HEK293 (cell line): ENCODE measurements around the gene MUTYH.
"Not testable (repeated sequence)": the region's sequence is repeated elsewhere in the genome, so short reads cannot be mapped to it uniquely, and the experiment has no call there.

Source experiments
- CTCF ChIP-seq: fragments of 450-650 bp; formaldehyde crosslinking; IDR thresholded peaks from 2 replicates; pipeline ENCODE4 v1.5.1; 2016; ENCODE audit warnings: missing biosample characterization, missing genetic modification characterization
- ZNF292 ChIP-seq: fragments of 450-650 bp; formaldehyde crosslinking; IDR thresholded peaks from 2 replicates; pipeline ENCODE4 v1.5.1; 2016; ENCODE audit warnings: low read depth, missing biosample characterization, missing genetic modification characterization, borderline replicate concordance
- ZNF555 ChIP-seq: fragments of 450-650 bp; formaldehyde crosslinking; conservative IDR thresholded peaks from 2 replicates; pipeline ENCODE4 v1.5.1; 2017; ENCODE audit warnings: missing biosample characterization, mild to moderate bottlenecking, missing genetic modification characterization, inconsistent platforms
- TF ChIP-seq, protein P1 (sequence below): fragments of 450-650 bp; formaldehyde crosslinking; optimal IDR thresholded peaks from 2 replicates; pipeline ENCODE3; 2016; ENCODE audit warnings: missing biosample characterization, mild to moderate bottlenecking, missing genetic modification characterization

- not testable (repeated sequence) for TF ChIP-seq CTCF, ZNF292, ZNF555 (tag by site-specific recombination)
- TF ChIP-seq, protein P1, sequence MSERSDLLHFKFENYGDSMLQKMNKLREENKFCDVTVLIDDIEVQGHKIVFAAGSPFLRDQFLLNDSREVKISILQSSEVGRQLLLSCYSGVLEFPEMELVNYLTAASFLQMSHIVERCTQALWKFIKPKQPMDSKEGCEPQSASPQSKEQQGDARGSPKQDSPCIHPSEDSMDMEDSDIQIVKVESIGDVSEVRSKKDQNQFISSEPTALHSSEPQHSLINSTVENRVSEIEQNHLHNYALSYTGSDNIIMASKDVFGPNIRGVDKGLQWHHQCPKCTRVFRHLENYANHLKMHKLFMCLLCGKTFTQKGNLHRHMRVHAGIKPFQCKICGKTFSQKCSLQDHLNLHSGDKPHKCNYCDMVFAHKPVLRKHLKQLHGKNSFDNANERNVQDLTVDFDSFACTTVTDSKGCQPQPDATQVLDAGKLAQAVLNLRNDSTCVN (tag by site-specific recombination) = not testable (repeated sequence)
These were observed 49.2 kb downstream of the MUTYH start for GRCh38 chr1:45291002-45291401.
